Tibial nerve (tissue), 4 donors: Measurements from ENCODE around the gene SLC25A22. TPM values are rescaled to one million over a fixed set of nuclear protein-coding genes. Genes with fewer than 3 reads are reported as not detected.

Experiments
- DNase-seq, 2 donors: peaks; one replicate each; pipeline ENCODE4 v3.0.0-alpha.2; 2019; ENCODE audit warnings: low spot score in 2 of 2
- H3K27ac ChIP-seq, 4 donors: fragments of 200-600 bp; sonication (generic) in 3 of 4; one replicate each; pipeline ENCODE4 v1.5.1; 2017 to 2019; ENCODE audit warnings: mild to moderate bottlenecking in 1 of 4
- H3K27me3 ChIP-seq, 2 donors: fragments of 200-600 bp; sonication (generic) in 1 of 2; one replicate each; pipeline versions ENCODE4 v1.5.1 to v1.6.0; 2017 to 2019
- H3K36me3 ChIP-seq, 3 donors: fragments of 200-600 bp; sonication (generic); one replicate each; pipeline ENCODE4 v1.5.1; 2018 to 2019
- H3K4me1 ChIP-seq, 4 donors: fragments of 200-600 bp; sonication (generic) in 3 of 4; one replicate each; pipeline ENCODE4 v1.5.1; 2017 to 2019
- H3K4me3 ChIP-seq, 4 donors: fragments of 200-600 bp; sonication (generic) in 3 of 4; one replicate each; pipeline ENCODE4 v1.5.1; 2017 to 2019; ENCODE audit warnings: mild to moderate bottlenecking in 1 of 4, moderate library complexity in 1 of 4
- H3K9me3 ChIP-seq, 4 donors: fragments of 200-600 bp; sonication (generic) in 3 of 4; one replicate each; pipeline ENCODE4 v1.5.1; 2017 to 2019
- EP300 ChIP-seq, 2 donors: sonication (generic); formaldehyde crosslinking; IDR thresholded peaks; one replicate each; pipeline ENCODE4 v1.6.1; 2017; ENCODE audit warnings: antibody characterized with exemption in 2 of 2, mild to moderate bottlenecking in 1 of 2
- POLR2A ChIP-seq, 2 donors: fragments of 450-650 bp; IDR thresholded peaks; one replicate each; pipeline ENCODE4 v1.6.1; 2017; ENCODE audit warnings: antibody characterized with exemption in 2 of 2, mild to moderate bottlenecking in 2 of 2, moderate library complexity in 2 of 2
- whole genome bisulfite sequencing, 2 donors: methylation state at CpG; one replicate each; pipeline ENCODE4 v1.1.5; 2018; 5-methylcytosine and 5-hydroxymethylcytosine counted together
- total RNA-seq, 4 donors: library from RNA; depleted of rRNA; stranded (reverse); fragments of >200 nt; gene quantifications; one replicate each; pipeline ENCODE4 v1.1.0, GENCODE V29; 2016
- TF ChIP-seq, protein P1 (sequence below), 5 experiments: fragments of 200-600 bp in 3 of 5; fragments of 450-650 bp in 2 of 5; sonication (generic) in 3 of 5; IDR thresholded peaks; one replicate each; pipeline ENCODE4 v1.5.1; 2016 to 2019; ENCODE audit warnings: antibody characterized with exemption in 5 of 5, mild to moderate bottlenecking in 3 of 5, moderate library complexity in 2 of 5

Gene SLC25A22
- total RNA-seq, 4 donors from 2014 or later, result 8.0 to 17.5 (median 10.0) TPM

DNA sequence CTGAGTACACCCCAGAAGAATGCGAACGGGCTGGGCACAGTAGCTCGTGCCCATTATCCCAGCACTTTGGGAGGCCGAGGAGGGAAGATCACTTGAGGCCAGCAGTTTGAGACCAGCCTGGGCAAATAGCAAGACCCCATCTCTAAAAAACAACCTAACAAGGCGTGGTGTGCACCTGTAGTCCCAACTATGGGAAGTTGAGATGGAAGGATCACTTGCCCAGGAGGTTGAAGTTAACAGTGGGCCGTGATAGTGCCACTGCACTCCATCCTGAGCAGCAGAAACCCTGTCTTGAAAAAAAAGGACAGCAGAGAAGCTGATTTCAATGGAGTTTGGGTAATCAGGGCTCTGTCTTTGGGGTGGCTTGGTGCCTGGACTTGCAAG is 15.0 kb upstream of the SLC25A22 start:
- peaks cover 0 to 47% (median 7%) of the 10 kb centered on the region in 3 donors for H3K36me3 ChIP-seq
- H3K27ac ChIP-seq, result no peak overlapping the region
- no peak for DNase-seq
- H3K4me3 ChIP-seq, result no peak overlapping the region
- H3K9me3 ChIP-seq, result no peaks in the 10 kb centered on the region
- H3K27me3 ChIP-seq, result no peaks in the 10 kb centered on the region
- TF ChIP-seq, protein P1, sequence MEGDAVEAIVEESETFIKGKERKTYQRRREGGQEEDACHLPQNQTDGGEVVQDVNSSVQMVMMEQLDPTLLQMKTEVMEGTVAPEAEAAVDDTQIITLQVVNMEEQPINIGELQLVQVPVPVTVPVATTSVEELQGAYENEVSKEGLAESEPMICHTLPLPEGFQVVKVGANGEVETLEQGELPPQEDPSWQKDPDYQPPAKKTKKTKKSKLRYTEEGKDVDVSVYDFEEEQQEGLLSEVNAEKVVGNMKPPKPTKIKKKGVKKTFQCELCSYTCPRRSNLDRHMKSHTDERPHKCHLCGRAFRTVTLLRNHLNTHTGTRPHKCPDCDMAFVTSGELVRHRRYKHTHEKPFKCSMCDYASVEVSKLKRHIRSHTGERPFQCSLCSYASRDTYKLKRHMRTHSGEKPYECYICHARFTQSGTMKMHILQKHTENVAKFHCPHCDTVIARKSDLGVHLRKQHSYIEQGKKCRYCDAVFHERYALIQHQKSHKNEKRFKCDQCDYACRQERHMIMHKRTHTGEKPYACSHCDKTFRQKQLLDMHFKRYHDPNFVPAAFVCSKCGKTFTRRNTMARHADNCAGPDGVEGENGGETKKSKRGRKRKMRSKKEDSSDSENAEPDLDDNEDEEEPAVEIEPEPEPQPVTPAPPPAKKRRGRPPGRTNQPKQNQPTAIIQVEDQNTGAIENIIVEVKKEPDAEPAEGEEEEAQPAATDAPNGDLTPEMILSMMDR (IDR thresholded peaks at IDR 0.05), result no peak
- no peak for TF ChIP-seq EP300 (IDR thresholded peaks at IDR 0.05)
- no peak for TF ChIP-seq POLR2A (IDR thresholded peaks at IDR 0.05)
- H3K4me1 ChIP-seq, result peaks cover 0 to 30% (median 21%) of the 10 kb centered on the region in 4 donors
- WGBS, 2 donors, result 83 to 84% methylated on average over 6 of the region's 6 CpGs

DNA sequence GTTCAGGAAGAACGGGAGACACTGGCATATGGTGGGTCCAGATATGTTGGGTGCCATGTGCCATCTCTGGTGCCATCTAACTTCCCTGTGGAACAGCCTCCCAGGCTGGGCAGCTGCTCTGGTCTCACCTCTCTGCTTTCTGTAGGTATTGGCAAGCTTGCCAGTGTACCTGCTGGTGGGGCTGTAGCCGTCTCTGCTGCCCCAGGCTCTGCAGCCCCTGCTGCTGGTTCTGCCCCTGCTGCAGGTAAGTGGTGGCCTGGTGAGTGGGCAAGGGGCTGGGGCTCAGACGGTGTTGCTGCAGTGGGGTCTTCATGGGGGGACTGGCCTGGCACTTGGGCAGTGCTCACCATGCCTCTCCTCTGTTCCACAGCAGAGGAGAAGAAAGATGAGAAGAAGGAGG is 14.3 kb upstream of the SLC25A22 start:
- no peak for TF ChIP-seq EP300 (IDR thresholded peaks at IDR 0.05)
- no peak for TF ChIP-seq POLR2A (IDR thresholded peaks at IDR 0.05)
- TF ChIP-seq, protein P1 (IDR thresholded peaks at IDR 0.05), result no peak
- Histone ChIP-seq H3K27ac (no peak overlapping the region), H3K36me3 (peaks cover 0 to 47% (median 7%) of the 10 kb centered on the region in 3 donors), H3K9me3 (no peaks in the 10 kb centered on the region), H3K4me1 (peaks cover 0 to 34% (median 21%) of the 10 kb centered on the region in 4 donors), H3K27me3 (no peaks in the 10 kb centered on the region), H3K4me3 (no peak overlapping the region)
- no peak for DNase-seq
- WGBS, 2 donors, result 80 to 86% methylated on average over 3 of the region's 3 CpGs

DNA sequence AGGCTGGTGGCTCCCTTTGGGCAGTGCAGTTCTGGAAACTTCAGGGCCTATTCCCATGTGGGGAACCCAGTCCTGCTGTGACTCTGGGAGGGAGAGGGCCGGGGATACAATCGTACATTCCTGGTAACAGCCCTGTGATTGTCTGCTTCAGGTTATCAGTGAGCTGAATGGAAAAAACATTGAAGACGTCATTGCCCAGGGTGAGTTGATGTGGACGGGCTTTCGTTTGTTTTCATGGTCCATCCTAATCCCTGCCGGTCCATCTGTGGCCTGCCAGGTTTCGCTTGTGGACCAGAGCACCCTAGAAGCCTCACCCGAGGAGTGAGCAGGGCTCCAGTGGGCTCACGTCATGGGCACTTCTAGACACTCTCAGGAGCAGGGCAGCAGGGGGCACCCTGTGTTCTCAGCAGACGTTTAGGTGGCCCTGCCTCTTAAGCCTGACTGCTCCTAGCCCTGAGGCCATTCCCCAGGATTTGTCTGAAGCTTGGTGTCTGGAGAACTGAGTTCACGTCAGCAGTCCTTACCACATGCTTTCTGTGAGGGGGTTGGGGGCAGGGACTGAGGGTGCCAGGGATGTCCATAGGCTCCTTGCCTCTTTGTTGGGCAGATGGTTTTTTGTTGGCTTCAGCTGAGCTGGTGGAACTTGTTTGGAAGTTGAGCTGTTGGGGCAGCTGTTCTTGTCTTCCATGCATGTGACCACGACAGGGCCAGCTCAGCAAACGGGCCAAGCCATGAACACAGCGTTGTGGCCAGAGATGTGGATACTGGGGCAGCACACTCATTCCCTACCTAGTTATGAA is 13.6 kb upstream of the SLC25A22 start:
- H3K36me3 ChIP-seq, result peaks cover 0 to 47% (median 7%) of the 10 kb centered on the region in 3 donors
- peaks cover 0 to 34% (median 21%) of the 10 kb centered on the region in 4 donors for H3K4me1 ChIP-seq
- H3K4me3 ChIP-seq, result peak overlapping the region in 1 of 4 donors; percentile 90
- TF ChIP-seq EP300 (IDR thresholded peaks at IDR 0.05), result no peak
- no peak for TF ChIP-seq POLR2A (IDR thresholded peaks at IDR 0.05)
- TF ChIP-seq, protein P1 (IDR thresholded peaks at IDR 0.05), result no peak
- H3K27me3 ChIP-seq, result no peaks in the 10 kb centered on the region
- no peaks in the 10 kb centered on the region for H3K9me3 ChIP-seq
- WGBS, 2 donors, result 66 to 72% methylated on average over 14 of the region's 14 CpGs
- H3K27ac ChIP-seq, result peak overlapping the region in 2 of 4 donors; percentile 96 to 97
- no peak for DNase-seq

DNA sequence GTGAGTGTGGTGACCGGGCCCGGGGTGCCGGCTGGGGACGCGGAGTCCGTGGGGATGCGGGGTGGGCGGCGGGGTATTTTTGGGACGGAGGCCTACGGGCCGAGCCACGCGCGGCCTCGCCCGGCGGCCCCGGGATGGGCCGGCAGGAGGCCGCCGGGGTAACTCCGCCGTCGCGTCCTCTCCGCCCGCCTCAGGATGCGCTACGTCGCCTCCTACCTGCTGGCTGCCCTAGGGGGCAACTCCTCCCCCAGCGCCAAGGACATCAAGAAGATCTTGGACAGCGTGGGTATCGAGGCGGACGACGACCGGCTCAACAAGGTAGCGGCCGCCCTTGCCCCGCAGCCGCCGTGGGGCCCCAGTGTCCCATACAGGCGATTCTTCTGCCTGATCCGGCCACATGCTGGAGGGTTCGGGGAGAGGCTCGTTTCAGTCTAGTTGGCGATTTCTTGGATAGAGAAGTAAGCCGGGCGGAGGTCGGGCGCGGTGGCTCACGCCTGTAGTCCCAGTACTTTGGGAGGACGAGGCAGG is 12.0 kb upstream of the SLC25A22 start:
- Histone ChIP-seq H3K4me1 (peaks cover 0 to 43% (median 21%) of the 10 kb centered on the region in 4 donors), H3K27me3 (no peaks in the 10 kb centered on the region), H3K27ac (peak overlapping the region; percentile 96 to 98 (median 97)), H3K9me3 (no peaks in the 10 kb centered on the region), H3K36me3 (peaks cover 0 to 39% (median 7%) of the 10 kb centered on the region in 3 donors), H3K4me3 (peak overlapping the region; percentile 71 to 92 (median 84))
- 1% methylated on average over 14 to 47 of the region's 55 CpGs for WGBS, 2 donors
- TF ChIP-seq, protein P1 (IDR thresholded peaks at IDR 0.05), result peak in 1 of 5 experiments; percentile 27
- no peak for TF ChIP-seq EP300 (IDR thresholded peaks at IDR 0.05)
- peak in 1 of 2 donors; percentile 59 for TF ChIP-seq POLR2A (IDR thresholded peaks at IDR 0.05)
- DNase-seq, result no peak
